ENCODE measurements around the gene AMH.

Gene AMH

GRCh38 chr19:2230807-2231533 lies 18.2 kb upstream of the AMH start:
- Histone ChIP-seq H3K18ac (ENCODE audit: low read depth in 1 of 2, low read length in 2 of 2) (peak overlapping the region in 1 of 2 experiments; percentile 25), H3K4me3 (ENCODE audit: insufficient read depth in 1 of 2, low read depth in 1 of 2, low read length in 2 of 2) (no peak overlapping the region), H2AK5ac (ENCODE audit: low read length, severe bottlenecking) (no peak overlapping the region), H4K91ac (ENCODE audit: low read length) (no peak overlapping the region), H2BK120ac (ENCODE audit: low read depth, low read length) (no peak overlapping the region), H3K27me3 (ENCODE audit: control insufficient read depth in 1 of 2, insufficient read depth in 1 of 2, low read length in 2 of 2) (no peaks in the 10 kb centered on the region), H2AFZ (ENCODE audit: low read depth, low read length) (no peak overlapping the region), H3K27ac (ENCODE audit: low read length, poor library complexity, severe bottlenecking) (no peak overlapping the region), H3K4ac (ENCODE audit: low read depth in 1 of 2, low read length in 2 of 2) (no peak overlapping the region), H3K79me1 (replicated peaks; ENCODE audit: low read length, poor library complexity, severe bottlenecking) (peaks cover 18% of the 10 kb centered on the region), H3K23ac (ENCODE audit: low read length in 2 of 2) (no peak overlapping the region), H2BK12ac (ENCODE audit: low read length in 2 of 2) (no peak overlapping the region), H2BK15ac (ENCODE audit: low read depth, poor library complexity, severe bottlenecking) (no peak overlapping the region), H3K14ac (ENCODE audit: low read length in 2 of 2) (peak overlapping the region in 1 of 2 experiments; percentile 56), H3K36me3 (ENCODE audit: control insufficient read depth in 1 of 2, insufficient read depth in 2 of 2, low read depth in 1 of 2, low read length in 2 of 2) (peaks cover 70 to 86% of the 10 kb centered on the region in 2 experiments), H4K8ac (ENCODE audit: low read length) (no peak overlapping the region), H3K4me2 (ENCODE audit: low read length, poor library complexity, severe bottlenecking) (no peak overlapping the region), H3K9ac (ENCODE audit: low read length) (peak overlapping the region; percentile 41), H2BK5ac (ENCODE audit: low read depth, low read length, poor library complexity, severe bottlenecking) (no peak overlapping the region), H3K9me3 (ENCODE audit: control insufficient read depth, low read length) (no peaks in the 10 kb centered on the region), H3K4me1 (ENCODE audit: control insufficient read depth, insufficient read depth, low read depth, low read length) (peaks cover 28% of the 10 kb centered on the region)
- DNase-seq = no peak
- whole genome bisulfite sequencing = 92% methylated on average over 9 of the region's 12 CpGs

GRCh38 chr19:2231621-2232221 lies 17.4 kb upstream of the AMH start:
- H3K36me3 ChIP-seq (ENCODE audit: control insufficient read depth in 1 of 2, insufficient read depth in 2 of 2, low read depth in 1 of 2, low read length in 2 of 2) = peaks cover 63 to 78% of the 10 kb centered on the region in 2 experiments
- H3K27ac ChIP-seq (ENCODE audit: low read length, poor library complexity, severe bottlenecking) = no peak overlapping the region
- H2BK5ac ChIP-seq (ENCODE audit: low read depth, low read length, poor library complexity, severe bottlenecking) = no peak overlapping the region
- no peak overlapping the region for H3K18ac ChIP-seq (ENCODE audit: low read depth in 1 of 2, low read length in 2 of 2)
- H2AFZ ChIP-seq (ENCODE audit: low read depth, low read length) = no peak overlapping the region
- no peak overlapping the region for H3K23ac ChIP-seq (ENCODE audit: low read length in 2 of 2)
- WGBS = 92% methylated on average over 21 of the region's 21 CpGs
- H3K14ac ChIP-seq (ENCODE audit: low read length in 2 of 2) = no peak overlapping the region
- no peak overlapping the region for H3K9ac ChIP-seq (ENCODE audit: low read length)
- DNase-seq = no peak
- H3K79me1 ChIP-seq (replicated peaks; ENCODE audit: low read length, poor library complexity, severe bottlenecking) = peaks cover 14% of the 10 kb centered on the region
- no peak overlapping the region for H4K91ac ChIP-seq (ENCODE audit: low read length)
- H2AK5ac ChIP-seq (ENCODE audit: low read length, severe bottlenecking) = no peak overlapping the region
- no peaks in the 10 kb centered on the region for H3K27me3 ChIP-seq (ENCODE audit: control insufficient read depth in 1 of 2, insufficient read depth in 1 of 2, low read length in 2 of 2)
- H4K8ac ChIP-seq (ENCODE audit: low read length) = no peak overlapping the region
- H3K9me3 ChIP-seq (ENCODE audit: control insufficient read depth, low read length) = no peaks in the 10 kb centered on the region
- no peak overlapping the region for H2BK120ac ChIP-seq (ENCODE audit: low read depth, low read length)
- no peak overlapping the region for H2BK15ac ChIP-seq (ENCODE audit: low read depth, poor library complexity, severe bottlenecking)
- H3K4ac ChIP-seq (ENCODE audit: low read depth in 1 of 2, low read length in 2 of 2) = no peak overlapping the region
- no peak overlapping the region for H3K4me2 ChIP-seq (ENCODE audit: low read length, poor library complexity, severe bottlenecking)
- peak overlapping the region in 1 of 2 experiments; percentile 61 for H2BK12ac ChIP-seq (ENCODE audit: low read length in 2 of 2)
- H3K4me3 ChIP-seq (ENCODE audit: insufficient read depth in 1 of 2, low read depth in 1 of 2, low read length in 2 of 2) = no peak overlapping the region
- H3K4me1 ChIP-seq (ENCODE audit: control insufficient read depth, insufficient read depth, low read depth, low read length) = peaks cover 28% of the 10 kb centered on the region

GRCh38 chr19:2232286-2233151 lies 16.6 kb upstream of the AMH start:
- peaks cover 61 to 73% of the 10 kb centered on the region in 2 experiments for H3K36me3 ChIP-seq (ENCODE audit: control insufficient read depth in 1 of 2, insufficient read depth in 2 of 2, low read depth in 1 of 2, low read length in 2 of 2)
- H2AFZ ChIP-seq (ENCODE audit: low read depth, low read length) = no peak overlapping the region
- no peak overlapping the region for H2BK15ac ChIP-seq (ENCODE audit: low read depth, poor library complexity, severe bottlenecking)
- H3K27ac ChIP-seq (ENCODE audit: low read length, poor library complexity, severe bottlenecking) = no peak overlapping the region
- H3K4ac ChIP-seq (ENCODE audit: low read depth in 1 of 2, low read length in 2 of 2) = no peak overlapping the region
- WGBS = 92% methylated on average over 30 of the region's 30 CpGs
- no peak overlapping the region for H2BK120ac ChIP-seq (ENCODE audit: low read depth, low read length)
- H3K4me2 ChIP-seq (ENCODE audit: low read length, poor library complexity, severe bottlenecking) = no peak overlapping the region
- no peaks in the 10 kb centered on the region for H3K9me3 ChIP-seq (ENCODE audit: control insufficient read depth, low read length)
- no peak overlapping the region for H2BK5ac ChIP-seq (ENCODE audit: low read depth, low read length, poor library complexity, severe bottlenecking)
- H3K4me3 ChIP-seq (ENCODE audit: insufficient read depth in 1 of 2, low read depth in 1 of 2, low read length in 2 of 2) = no peak overlapping the region
- H3K9ac ChIP-seq (ENCODE audit: low read length) = no peak overlapping the region
- H3K23ac ChIP-seq (ENCODE audit: low read length in 2 of 2) = no peak overlapping the region
- H3K79me1 ChIP-seq (replicated peaks; ENCODE audit: low read length, poor library complexity, severe bottlenecking) = peaks cover 12% of the 10 kb centered on the region
- H4K8ac ChIP-seq (ENCODE audit: low read length) = no peak overlapping the region
- H4K91ac ChIP-seq (ENCODE audit: low read length) = no peak overlapping the region
- H2BK12ac ChIP-seq (ENCODE audit: low read length in 2 of 2) = no peak overlapping the region
- H3K27me3 ChIP-seq (ENCODE audit: control insufficient read depth in 1 of 2, insufficient read depth in 1 of 2, low read length in 2 of 2) = no peaks in the 10 kb centered on the region
- H3K18ac ChIP-seq (ENCODE audit: low read depth in 1 of 2, low read length in 2 of 2) = no peak overlapping the region
- H3K14ac ChIP-seq (ENCODE audit: low read length in 2 of 2) = no peak overlapping the region
- peaks cover 31% of the 10 kb centered on the region for H3K4me1 ChIP-seq (ENCODE audit: control insufficient read depth, insufficient read depth, low read depth, low read length)
- H2AK5ac ChIP-seq (ENCODE audit: low read length, severe bottlenecking) = no peak overlapping the region
- no peak for DNase-seq

Measured in mesenchymal stem cell (in vitro differentiated cells and primary cell).